ENCODE data around the gene ANO9. TPM values are rescaled to one million over a fixed set of nuclear protein-coding genes. Genes with fewer than 3 reads are reported as not detected.
A peak's percentile ranks its signal among the peaks of the same experiment; 100 is the strongest.

ANO9 gene
- total RNA-seq, 1 experiment from 2014 or later: 85.5 TPM

DNA sequence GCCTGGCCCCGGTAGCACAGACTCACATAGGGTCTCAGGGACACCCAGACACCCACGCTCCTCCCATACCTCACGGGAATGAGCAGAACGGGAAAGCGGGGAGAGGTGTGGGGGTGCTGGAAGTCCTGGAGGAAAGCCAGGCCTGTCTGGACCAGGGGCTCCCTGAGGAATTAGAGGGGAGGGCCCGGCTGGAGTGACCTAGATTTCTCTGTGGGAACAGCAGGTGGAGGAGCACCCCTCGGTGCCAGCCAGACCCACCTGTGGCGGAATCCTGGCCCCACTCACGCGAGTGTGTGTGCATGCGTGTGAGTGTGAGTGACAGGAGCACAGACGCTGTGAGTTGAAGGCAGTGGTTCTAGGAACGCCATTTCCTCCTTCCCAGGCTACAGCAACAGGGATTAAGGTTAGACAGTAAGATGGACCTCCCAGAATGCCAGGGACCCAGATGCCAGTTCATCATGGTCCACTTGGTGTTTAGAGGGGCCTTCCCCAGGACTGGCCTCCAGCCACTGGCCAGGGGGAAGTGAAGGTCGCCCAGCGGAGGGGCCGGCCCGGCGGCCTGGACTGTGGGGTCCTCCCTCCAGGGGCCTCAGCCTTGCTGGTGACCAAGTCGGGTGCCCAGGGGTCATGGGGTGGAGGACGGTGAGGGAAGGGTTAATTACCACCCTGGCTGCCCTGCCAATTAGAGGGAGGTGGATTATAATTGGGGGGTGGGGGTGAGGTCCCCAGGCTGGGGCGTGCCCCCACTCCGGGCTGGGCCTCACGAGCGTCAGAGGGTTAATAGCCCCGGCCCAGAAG lies 46.8 kb downstream of the ANO9 start:
- intact Hi-C loops (cut with micrococcal nuclease; ENCODE audit: unreplicated experiment): loop anchor here (10.0 kb wide), 1 partner anchor 50 kb away; the partner anchor contains the start of gene ANO9
- Mint-ChIP-seq H3K36me3 (ENCODE audit: insufficient read depth, unreplicated experiment) (peaks cover 33% of the 10 kb centered on the region), H3K9me3 (ENCODE audit: unreplicated experiment) (no peaks in the 10 kb centered on the region), H3K27ac (ENCODE audit: unreplicated experiment) (peak overlapping the region; percentile 82), H3K4me3 (ENCODE audit: unreplicated experiment) (peak overlapping the region; percentile 86), H3K4me1 (ENCODE audit: low read depth, unreplicated experiment) (peaks cover 8% of the 10 kb centered on the region), H3K27me3 (ENCODE audit: insufficient read depth, unreplicated experiment) (no peaks in the 10 kb centered on the region)
- ChIA-PET POLR2A (interaction anchor here (1.6 kb wide), 1 partner anchor 188 kb away, joined by 7 read pairs; the partner anchor contains the start of genes BET1L and RIC8A), CTCF (no interaction called here)
- no TSS peak for BruUV-seq (replicated peaks)
- H3K9me3 ChIP-seq: 0 out of 2 replicates have a peak, but pooled peaks cover 3% of the 10 kb centered on the region
- DNase-seq: no peak
- H3K4me1 ChIP-seq: peaks cover 28% of the 10 kb centered on the region
- no peaks in the 10 kb centered on the region for H3K27me3 ChIP-seq (replicated peaks; ENCODE audit: control insufficient read depth, insufficient read depth, low read length)
- H3K4me3 ChIP-seq (ENCODE audit: low read depth, low read length): peak overlapping the region; percentile 95
- TF ChIP-seq, protein P1, sequence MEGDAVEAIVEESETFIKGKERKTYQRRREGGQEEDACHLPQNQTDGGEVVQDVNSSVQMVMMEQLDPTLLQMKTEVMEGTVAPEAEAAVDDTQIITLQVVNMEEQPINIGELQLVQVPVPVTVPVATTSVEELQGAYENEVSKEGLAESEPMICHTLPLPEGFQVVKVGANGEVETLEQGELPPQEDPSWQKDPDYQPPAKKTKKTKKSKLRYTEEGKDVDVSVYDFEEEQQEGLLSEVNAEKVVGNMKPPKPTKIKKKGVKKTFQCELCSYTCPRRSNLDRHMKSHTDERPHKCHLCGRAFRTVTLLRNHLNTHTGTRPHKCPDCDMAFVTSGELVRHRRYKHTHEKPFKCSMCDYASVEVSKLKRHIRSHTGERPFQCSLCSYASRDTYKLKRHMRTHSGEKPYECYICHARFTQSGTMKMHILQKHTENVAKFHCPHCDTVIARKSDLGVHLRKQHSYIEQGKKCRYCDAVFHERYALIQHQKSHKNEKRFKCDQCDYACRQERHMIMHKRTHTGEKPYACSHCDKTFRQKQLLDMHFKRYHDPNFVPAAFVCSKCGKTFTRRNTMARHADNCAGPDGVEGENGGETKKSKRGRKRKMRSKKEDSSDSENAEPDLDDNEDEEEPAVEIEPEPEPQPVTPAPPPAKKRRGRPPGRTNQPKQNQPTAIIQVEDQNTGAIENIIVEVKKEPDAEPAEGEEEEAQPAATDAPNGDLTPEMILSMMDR (IDR thresholded peaks at IDR 0.05; ENCODE audit: insufficient read depth in 1 of 2, low read depth in 1 of 2, low read length in 1 of 2, severe bottlenecking in 1 of 2, unreplicated experiment in 1 of 2): no peak
- peaks cover 2% of the 10 kb centered on the region for H3K36me3 ChIP-seq (ENCODE audit: control insufficient read depth, insufficient read depth, low read length)

DNA sequence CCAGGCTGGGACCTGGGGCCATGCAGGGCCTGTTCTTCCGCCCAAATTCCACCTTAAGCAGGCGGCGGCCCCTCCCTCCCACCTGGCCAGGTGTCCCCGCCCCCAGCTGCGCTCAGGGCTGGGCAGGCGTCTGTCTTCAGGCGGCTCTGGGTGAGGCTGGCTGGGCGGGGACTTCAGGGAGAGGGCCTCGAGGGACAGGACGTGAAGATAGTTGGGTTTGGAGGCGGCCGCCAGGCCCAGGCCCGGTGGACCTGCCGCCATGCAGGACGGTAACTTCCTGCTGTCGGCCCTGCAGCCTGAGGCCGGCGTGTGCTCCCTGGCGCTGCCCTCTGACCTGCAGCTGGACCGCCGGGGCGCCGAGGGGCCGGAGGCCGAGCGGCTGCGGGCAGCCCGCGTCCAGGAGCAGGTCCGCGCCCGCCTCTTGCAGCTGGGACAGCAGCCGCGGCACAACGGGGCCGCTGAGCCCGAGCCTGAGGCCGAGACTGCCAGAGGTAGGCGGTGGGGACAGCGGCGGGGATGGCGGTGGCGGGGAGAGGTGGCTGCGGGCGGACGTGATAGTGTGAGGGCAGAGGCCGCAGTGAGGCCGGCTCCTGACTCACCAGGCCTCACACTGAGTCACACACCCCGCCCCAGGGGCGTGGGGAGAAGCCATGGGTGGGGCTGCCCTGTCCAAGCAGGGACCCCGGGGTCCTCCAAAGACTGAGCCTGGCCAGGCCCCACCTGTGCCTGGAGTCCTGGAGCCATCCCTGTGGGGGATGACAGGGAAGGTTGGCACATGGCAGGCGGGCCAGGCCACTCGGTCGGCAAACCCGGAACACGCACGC lies 47.6 kb downstream of the ANO9 start, which contains the start of gene PKP3:
Gene PKP3, plus strand, starts transcription at position 176 of the 824 bp plus-strand sequence. Its CDS starts 84 bp downstream, at position 260.
- H3K27me3 Mint-ChIP-seq (ENCODE audit: insufficient read depth, unreplicated experiment): no peaks in the 10 kb centered on the region
- H3K4me3 ChIP-seq (ENCODE audit: low read depth, low read length): peak within 1 kb of the TSS; percentile 95
- DNase-seq: peak; percentile 97
- peak within 1 kb of the TSS; percentile 86 for H3K4me3 Mint-ChIP-seq (ENCODE audit: unreplicated experiment)
- H3K9me3 ChIP-seq: no peaks in the 10 kb centered on the region
- peak within 1 kb of the TSS; percentile 82 for H3K27ac Mint-ChIP-seq (ENCODE audit: unreplicated experiment)
- H3K9me3 Mint-ChIP-seq (ENCODE audit: unreplicated experiment): no peaks in the 10 kb centered on the region
- TF ChIP-seq, protein P1 (IDR thresholded peaks at IDR 0.05; ENCODE audit: insufficient read depth in 1 of 2, low read depth in 1 of 2, low read length in 1 of 2, severe bottlenecking in 1 of 2, unreplicated experiment in 1 of 2): no peak
- peaks cover 28% of the 10 kb centered on the region for H3K4me1 ChIP-seq
- CTCF ChIA-PET: interaction anchor here (0.9 to 2.1 kb wide), 2 partner anchors 26 to 55 kb away, joined by 8 to 10 read pairs; no protein-coding TSS in a partner anchor
- TSS peak; percentile 83 for BruUV-seq (replicated peaks)
- intact Hi-C loops (cut with micrococcal nuclease; ENCODE audit: unreplicated experiment): loop anchor here (10.0 kb wide), 1 partner anchor 51 kb away; the partner anchor contains the start of gene ANO9
- H3K27me3 ChIP-seq (replicated peaks; ENCODE audit: control insufficient read depth, insufficient read depth, low read length): no peaks in the 10 kb centered on the region
- H3K36me3 ChIP-seq (ENCODE audit: control insufficient read depth, insufficient read depth, low read length): peaks cover 2% of the 10 kb centered on the region; the same call in 1 of the 2 replicates
- peaks cover 8% of the 10 kb centered on the region for H3K4me1 Mint-ChIP-seq (ENCODE audit: low read depth, unreplicated experiment)
- peaks cover 25% of the 10 kb centered on the region for H3K36me3 Mint-ChIP-seq (ENCODE audit: insufficient read depth, unreplicated experiment)
- POLR2A ChIA-PET: interaction anchor here (0.5 to 1.6 kb wide), 7 partner anchors 13 to 295 kb away, joined by 3 to 10 read pairs (median 5); partner anchors contain the start of genes BET1L and RIC8A
